Breast epithelium (tissue), 3 donors: ENCODE measurements around the gene UNC5A.

Experiments used
- CTCF ChIP-seq, 3 donors: fragments of 450-650 bp; IDR thresholded peaks; one replicate each; pipeline ENCODE4 v1.5.1; 2016 to 2017; ENCODE audit warnings: antibody characterized with exemption in 3 of 3, mild to moderate bottlenecking in 3 of 3, moderate library complexity in 3 of 3
- POLR2A ChIP-seq: fragments of 450-650 bp; IDR thresholded peaks from one replicate; pipeline ENCODE4 v1.6.1; 2016; ENCODE audit warnings: antibody characterized with exemption, mild to moderate bottlenecking, moderate library complexity
- POLR2AphosphoS5 ChIP-seq, 3 donors: sonication (generic); formaldehyde crosslinking; IDR thresholded peaks; one replicate each; pipeline ENCODE4 v1.6.1; 2017; ENCODE audit warnings: antibody characterized with exemption in 3 of 3

- TF ChIP-seq POLR2A (no peak), POLR2AphosphoS5 (IDR thresholded peaks at IDR 0.05) (no peak), CTCF (IDR thresholded peaks at IDR 0.05) (no peak)
These were observed 6.5 kb downstream of the UNC5A start for GRCh38 chr5:176816791-176817347.
